ENCODE data around the gene ALX3. TPM values are rescaled to one million over a fixed set of nuclear protein-coding genes. Genes with fewer than 3 reads are reported as not detected.

ALX3 gene
- total and polyA plus RNA-seq, 10 of the 15 experiments (the other 5 are each of a cell fraction or from before 2014, with no cell fraction given), result not detected

DNA sequence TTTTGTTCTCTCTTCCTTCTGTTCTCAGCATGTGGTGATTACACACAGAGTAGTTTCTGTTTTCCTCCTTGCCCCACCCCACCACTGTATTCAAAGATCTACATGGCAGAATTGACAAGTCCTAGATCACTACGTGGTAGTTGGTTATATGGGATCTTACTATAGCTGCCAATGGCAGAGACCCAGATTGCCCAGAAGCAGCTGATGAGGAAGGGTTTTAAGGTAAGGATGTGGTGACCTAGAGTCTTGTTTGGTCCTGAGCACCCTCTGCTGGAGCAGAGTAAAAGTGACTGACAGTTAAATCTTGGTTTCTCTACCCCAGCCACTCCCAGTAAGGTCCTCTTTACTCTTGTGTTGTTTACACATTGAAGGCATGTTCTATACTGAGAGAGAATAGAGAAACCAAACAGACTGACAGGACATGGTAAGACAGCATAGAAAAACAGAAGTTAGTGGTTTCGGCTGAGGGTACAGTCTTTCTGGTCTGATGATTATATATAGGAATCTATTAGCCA lies 58.9 kb downstream of the ALX3 start (continued):
- TF ChIP-seq, protein P1, sequence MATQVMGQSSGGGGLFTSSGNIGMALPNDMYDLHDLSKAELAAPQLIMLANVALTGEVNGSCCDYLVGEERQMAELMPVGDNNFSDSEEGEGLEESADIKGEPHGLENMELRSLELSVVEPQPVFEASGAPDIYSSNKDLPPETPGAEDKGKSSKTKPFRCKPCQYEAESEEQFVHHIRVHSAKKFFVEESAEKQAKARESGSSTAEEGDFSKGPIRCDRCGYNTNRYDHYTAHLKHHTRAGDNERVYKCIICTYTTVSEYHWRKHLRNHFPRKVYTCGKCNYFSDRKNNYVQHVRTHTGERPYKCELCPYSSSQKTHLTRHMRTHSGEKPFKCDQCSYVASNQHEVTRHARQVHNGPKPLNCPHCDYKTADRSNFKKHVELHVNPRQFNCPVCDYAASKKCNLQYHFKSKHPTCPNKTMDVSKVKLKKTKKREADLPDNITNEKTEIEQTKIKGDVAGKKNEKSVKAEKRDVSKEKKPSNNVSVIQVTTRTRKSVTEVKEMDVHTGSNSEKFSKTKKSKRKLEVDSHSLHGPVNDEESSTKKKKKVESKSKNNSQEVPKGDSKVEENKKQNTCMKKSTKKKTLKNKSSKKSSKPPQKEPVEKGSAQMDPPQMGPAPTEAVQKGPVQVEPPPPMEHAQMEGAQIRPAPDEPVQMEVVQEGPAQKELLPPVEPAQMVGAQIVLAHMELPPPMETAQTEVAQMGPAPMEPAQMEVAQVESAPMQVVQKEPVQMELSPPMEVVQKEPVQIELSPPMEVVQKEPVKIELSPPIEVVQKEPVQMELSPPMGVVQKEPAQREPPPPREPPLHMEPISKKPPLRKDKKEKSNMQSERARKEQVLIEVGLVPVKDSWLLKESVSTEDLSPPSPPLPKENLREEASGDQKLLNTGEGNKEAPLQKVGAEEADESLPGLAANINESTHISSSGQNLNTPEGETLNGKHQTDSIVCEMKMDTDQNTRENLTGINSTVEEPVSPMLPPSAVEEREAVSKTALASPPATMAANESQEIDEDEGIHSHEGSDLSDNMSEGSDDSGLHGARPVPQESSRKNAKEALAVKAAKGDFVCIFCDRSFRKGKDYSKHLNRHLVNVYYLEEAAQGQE (IDR thresholded peaks at IDR 0.05; ENCODE audit: low read depth, low read length), result no peak
- TF ChIP-seq HDAC6 (IDR thresholded peaks at IDR 0.05; ENCODE audit: unreplicated experiment) (no peak), MYB (IDR thresholded peaks at IDR 0.05; ENCODE audit: borderline replicate concordance, low read depth, low read length) (no peak), CREM (IDR thresholded peaks at IDR 0.05; ENCODE audit: low read depth) (no peak), YY1 (IDR thresholded peaks at IDR 0.05; ENCODE audit: low read depth, low read length) (peak; percentile 66; the same call in 1 of the 2 replicates), CHD2 (IDR thresholded peaks at IDR 0.05; ENCODE audit: borderline replicate concordance, low read depth, low read length) (no peak), IKZF1 (conservative IDR thresholded peaks at IDR 0.05) (no peak), TBL1XR1 (IDR thresholded peaks at IDR 0.05; ENCODE audit: low read depth, low read length) (no peak; the same call in 1 of the 2 replicates), JUND (IDR thresholded peaks at IDR 0.05; ENCODE audit: low read depth, low read length) (no peak), IRF4 (IDR thresholded peaks at IDR 0.05; ENCODE audit: low read depth, low read length) (0 out of 2 replicates have a peak, but pooled peaks have one; percentile 16), NBN (IDR thresholded peaks at IDR 0.05) (0 out of 2 replicates have a peak, but pooled peaks have one; percentile 38), KAT2A (conservative IDR thresholded peaks at IDR 0.05; ENCODE audit: control insufficient read depth, low read depth, low read length) (no peak), JUNB (IDR thresholded peaks at IDR 0.05) (no peak)
- TF ChIP-seq, protein P2, sequence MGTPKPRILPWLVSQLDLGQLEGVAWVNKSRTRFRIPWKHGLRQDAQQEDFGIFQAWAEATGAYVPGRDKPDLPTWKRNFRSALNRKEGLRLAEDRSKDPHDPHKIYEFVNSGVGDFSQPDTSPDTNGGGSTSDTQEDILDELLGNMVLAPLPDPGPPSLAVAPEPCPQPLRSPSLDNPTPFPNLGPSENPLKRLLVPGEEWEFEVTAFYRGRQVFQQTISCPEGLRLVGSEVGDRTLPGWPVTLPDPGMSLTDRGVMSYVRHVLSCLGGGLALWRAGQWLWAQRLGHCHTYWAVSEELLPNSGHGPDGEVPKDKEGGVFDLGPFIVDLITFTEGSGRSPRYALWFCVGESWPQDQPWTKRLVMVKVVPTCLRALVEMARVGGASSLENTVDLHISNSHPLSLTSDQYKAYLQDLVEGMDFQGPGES (IDR thresholded peaks at IDR 0.05), result no peak
- TF ChIP-seq, protein P3, sequence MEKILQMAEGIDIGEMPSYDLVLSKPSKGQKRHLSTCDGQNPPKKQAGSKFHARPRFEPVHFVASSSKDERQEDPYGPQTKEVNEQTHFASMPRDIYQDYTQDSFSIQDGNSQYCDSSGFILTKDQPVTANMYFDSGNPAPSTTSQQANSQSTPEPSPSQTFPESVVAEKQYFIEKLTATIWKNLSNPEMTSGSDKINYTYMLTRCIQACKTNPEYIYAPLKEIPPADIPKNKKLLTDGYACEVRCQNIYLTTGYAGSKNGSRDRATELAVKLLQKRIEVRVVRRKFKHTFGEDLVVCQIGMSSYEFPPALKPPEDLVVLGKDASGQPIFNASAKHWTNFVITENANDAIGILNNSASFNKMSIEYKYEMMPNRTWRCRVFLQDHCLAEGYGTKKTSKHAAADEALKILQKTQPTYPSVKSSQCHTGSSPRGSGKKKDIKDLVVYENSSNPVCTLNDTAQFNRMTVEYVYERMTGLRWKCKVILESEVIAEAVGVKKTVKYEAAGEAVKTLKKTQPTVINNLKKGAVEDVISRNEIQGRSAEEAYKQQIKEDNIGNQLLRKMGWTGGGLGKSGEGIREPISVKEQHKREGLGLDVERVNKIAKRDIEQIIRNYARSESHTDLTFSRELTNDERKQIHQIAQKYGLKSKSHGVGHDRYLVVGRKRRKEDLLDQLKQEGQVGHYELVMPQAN (conservative IDR thresholded peaks at IDR 0.05), result no peak

Other genes starting within 250 kb of the ALX3 start
- 12.6 and 13.6 TPM in 2 replicates for gene CSF1, start 159.8 kb downstream of the ALX3 start, total RNA-seq (2014; rRNA removed)
- gene CSF1, start 159.8 kb downstream of the ALX3 start, total RNA-seq (2014; rRNA removed; fragmentation: Illumina TruSeq; extraction: Trizol), result 8.2 and 8.5 TPM in 2 replicates
- 30.7 and 31.5 TPM in 2 replicates for gene CSF1, start 159.8 kb downstream of the ALX3 start, total RNA-seq (2021)
- 20.0 and 32.4 TPM in 2 replicates for gene CSF1, start 159.8 kb downstream of the ALX3 start, polyA plus RNA-seq (2011; rRNA removed)
- 7.9 and 12.4 TPM in 2 replicates for gene CSF1, start 159.8 kb downstream of the ALX3 start, polyA plus RNA-seq (2014; fragmentation: Illumina TruSeq; extraction: Trizol)
- 1 to 10 TPM; 1.2 to 2.0 TPM for gene CSF1, start 159.8 kb downstream of the ALX3 start, polyA plus RNA-seq (2014; fragmentation: Nextera tagmentation; extraction: Ambion mirVana)
- gene CSF1, start 159.8 kb downstream of the ALX3 start, polyA plus RNA-seq (2014; rRNA removed), result 20.4 and 21.2 TPM in 2 replicates
- 10 to 100 TPM; 12.2 to 17.2 TPM for gene CSF1, start 159.8 kb downstream of the ALX3 start, polyA plus RNA-seq (2016; fragmentation: Nextera tagmentation; extraction: Ambion mirVana)
- gene AHCYL1, start 85.9 kb downstream of the ALX3 start, total RNA-seq (2014; rRNA removed), result 28.0 and 31.7 TPM in 2 replicates
- 30.0 and 30.9 TPM in 2 replicates for gene AHCYL1, start 85.9 kb downstream of the ALX3 start, total RNA-seq (2014; rRNA removed; fragmentation: Illumina TruSeq; extraction: Trizol)
- gene AHCYL1, start 85.9 kb downstream of the ALX3 start, total RNA-seq (2021), result 59.9 and 64.8 TPM in 2 replicates
- gene AHCYL1, start 85.9 kb downstream of the ALX3 start, polyA plus RNA-seq (2011; rRNA removed), result 73.5 and 73.6 TPM in 2 replicates
- 60.7 and 67.6 TPM in 2 replicates for gene AHCYL1, start 85.9 kb downstream of the ALX3 start, polyA plus RNA-seq (2014; fragmentation: Illumina TruSeq; extraction: Trizol)
- 10 to 100 TPM; 24.7 to 26.1 TPM for gene AHCYL1, start 85.9 kb downstream of the ALX3 start, polyA plus RNA-seq (2014; fragmentation: Nextera tagmentation; extraction: Ambion mirVana)
- 39.2 and 43.9 TPM in 2 replicates for gene AHCYL1, start 85.9 kb downstream of the ALX3 start, polyA plus RNA-seq (2014; rRNA removed)
- 10 to 100 TPM; 49.7 to 54.2 TPM for gene AHCYL1, start 85.9 kb downstream of the ALX3 start, polyA plus RNA-seq (2016; fragmentation: Nextera tagmentation; extraction: Ambion mirVana)
- 24.5 and 25.2 TPM in 2 replicates for gene STRIP1, start 36.0 kb downstream of the ALX3 start, total RNA-seq (2014; rRNA removed)
- 16.4 and 17.4 TPM in 2 replicates for gene STRIP1, start 36.0 kb downstream of the ALX3 start, total RNA-seq (2014; rRNA removed; fragmentation: Illumina TruSeq; extraction: Trizol)
- 22.5 and 25.5 TPM in 2 replicates for gene STRIP1, start 36.0 kb downstream of the ALX3 start, total RNA-seq (2021)
- 18.9 and 22.8 TPM in 2 replicates for gene STRIP1, start 36.0 kb downstream of the ALX3 start, polyA plus RNA-seq (2011; rRNA removed)
- 14.3 and 19.4 TPM in 2 replicates for gene STRIP1, start 36.0 kb downstream of the ALX3 start, polyA plus RNA-seq (2014; fragmentation: Illumina TruSeq; extraction: Trizol)
- gene STRIP1, start 36.0 kb downstream of the ALX3 start, polyA plus RNA-seq (2014; fragmentation: Nextera tagmentation; extraction: Ambion mirVana), result 1 to 10 TPM; 6.3 to 7.9 TPM
- 23.7 and 26.6 TPM in 2 replicates for gene STRIP1, start 36.0 kb downstream of the ALX3 start, polyA plus RNA-seq (2014; rRNA removed)
- 10 to 100 TPM; 16.5 to 16.7 TPM for gene STRIP1, start 36.0 kb downstream of the ALX3 start, polyA plus RNA-seq (2016; fragmentation: Nextera tagmentation; extraction: Ambion mirVana)
- not detected in 2 replicates for gene UBL4B, start 41.8 kb upstream of the ALX3 start, total RNA-seq (2014; rRNA removed)
- gene UBL4B, start 41.8 kb upstream of the ALX3 start, total RNA-seq (2014; rRNA removed; fragmentation: Illumina TruSeq; extraction: Trizol), result not detected in 2 replicates
- gene UBL4B, start 41.8 kb upstream of the ALX3 start, total RNA-seq (2021), result 0.15 TPM in 1 of 2 replicates, not detected in the other
- not detected in 2 replicates for gene UBL4B, start 41.8 kb upstream of the ALX3 start, polyA plus RNA-seq (2011; rRNA removed)
- gene UBL4B, start 41.8 kb upstream of the ALX3 start, polyA plus RNA-seq (2014; fragmentation: Illumina TruSeq; extraction: Trizol), result not detected in 2 replicates
- not detected for gene UBL4B, start 41.8 kb upstream of the ALX3 start, polyA plus RNA-seq (2014; fragmentation: Nextera tagmentation; extraction: Ambion mirVana)
- gene UBL4B, start 41.8 kb upstream of the ALX3 start, polyA plus RNA-seq (2014; rRNA removed), result 0.06 TPM in 1 of 2 replicates, not detected in the other
- not detected for gene UBL4B, start 41.8 kb upstream of the ALX3 start, polyA plus RNA-seq (2016; fragmentation: Nextera tagmentation; extraction: Ambion mirVana)
- gene SLC6A17, start 79.8 kb upstream of the ALX3 start, total RNA-seq (2014; rRNA removed), result not detected in 2 replicates
- not detected in 2 replicates for gene SLC6A17, start 79.8 kb upstream of the ALX3 start, total RNA-seq (2014; rRNA removed; fragmentation: Illumina TruSeq; extraction: Trizol)
- gene SLC6A17, start 79.8 kb upstream of the ALX3 start, total RNA-seq (2021), result not detected in 2 replicates
- gene SLC6A17, start 79.8 kb upstream of the ALX3 start, polyA plus RNA-seq (2011; rRNA removed), result not detected in 2 replicates
- gene SLC6A17, start 79.8 kb upstream of the ALX3 start, polyA plus RNA-seq (2014; fragmentation: Illumina TruSeq; extraction: Trizol), result not detected in 2 replicates
- not detected for gene SLC6A17, start 79.8 kb upstream of the ALX3 start, polyA plus RNA-seq (2014; fragmentation: Nextera tagmentation; extraction: Ambion mirVana)
- not detected in 2 replicates for gene SLC6A17, start 79.8 kb upstream of the ALX3 start, polyA plus RNA-seq (2014; rRNA removed)
- not detected for gene SLC6A17, start 79.8 kb upstream of the ALX3 start, polyA plus RNA-seq (2016; fragmentation: Nextera tagmentation; extraction: Ambion mirVana)
- 0.45 and 0.93 TPM in 2 replicates for gene KCNC4, start 139.6 kb upstream of the ALX3 start, total RNA-seq (2014; rRNA removed)
- 0.22 and 0.28 TPM in 2 replicates for gene KCNC4, start 139.6 kb upstream of the ALX3 start, total RNA-seq (2014; rRNA removed; fragmentation: Illumina TruSeq; extraction: Trizol)
- gene KCNC4, start 139.6 kb upstream of the ALX3 start, total RNA-seq (2021), result 1.7 and 1.8 TPM in 2 replicates
- gene KCNC4, start 139.6 kb upstream of the ALX3 start, polyA plus RNA-seq (2011; rRNA removed), result 0.62 and 1.2 TPM in 2 replicates
- 0.25 and 0.26 TPM in 2 replicates for gene KCNC4, start 139.6 kb upstream of the ALX3 start, polyA plus RNA-seq (2014; fragmentation: Illumina TruSeq; extraction: Trizol)
- under 1 TPM; 0.06 to 0.16 TPM for gene KCNC4, start 139.6 kb upstream of the ALX3 start, polyA plus RNA-seq (2014; fragmentation: Nextera tagmentation; extraction: Ambion mirVana)
- 0.83 and 0.90 TPM in 2 replicates for gene KCNC4, start 139.6 kb upstream of the ALX3 start, polyA plus RNA-seq (2014; rRNA removed)
- gene KCNC4, start 139.6 kb upstream of the ALX3 start, polyA plus RNA-seq (2016; fragmentation: Nextera tagmentation; extraction: Ambion mirVana), result under 1 TPM; 0.06 to 0.47 TPM

Measured in GM12878 (cell line).